ENCODE data around the gene COPE.
"Not testable (repeated sequence)": the region's sequence is repeated elsewhere in the genome, so short reads cannot be mapped to it uniquely, and the experiment has no call there.

Gene COPE

GRCh38 chr19:18921593-18921992, 2.4 kb upstream of the COPE start:
- no peaks in the 10 kb centered on the region for H3K27me3 ChIP-seq (ENCODE audit: insufficient read depth, low read length)
- H3K9ac ChIP-seq (ENCODE audit: low read depth, low read length): no peak overlapping the region
- peaks cover 41% of the 10 kb centered on the region for H3K36me3 ChIP-seq (ENCODE audit: insufficient read depth, low read length)
- 95% methylated on average over 17 of the region's 17 CpGs for WGBS
- no peak overlapping the region for H3K4me3 ChIP-seq (ENCODE audit: low read length)
- H3K9me3 ChIP-seq (ENCODE audit: insufficient read depth, low read depth, low read length): no peaks in the 10 kb centered on the region
- H3K27ac ChIP-seq (ENCODE audit: low read depth, low read length): no peak overlapping the region
- H3K4me1 ChIP-seq (ENCODE audit: insufficient read depth, low read length): 0 out of 2 replicates have a peak, but pooled peaks cover 2% of the 10 kb centered on the region

DNA sequence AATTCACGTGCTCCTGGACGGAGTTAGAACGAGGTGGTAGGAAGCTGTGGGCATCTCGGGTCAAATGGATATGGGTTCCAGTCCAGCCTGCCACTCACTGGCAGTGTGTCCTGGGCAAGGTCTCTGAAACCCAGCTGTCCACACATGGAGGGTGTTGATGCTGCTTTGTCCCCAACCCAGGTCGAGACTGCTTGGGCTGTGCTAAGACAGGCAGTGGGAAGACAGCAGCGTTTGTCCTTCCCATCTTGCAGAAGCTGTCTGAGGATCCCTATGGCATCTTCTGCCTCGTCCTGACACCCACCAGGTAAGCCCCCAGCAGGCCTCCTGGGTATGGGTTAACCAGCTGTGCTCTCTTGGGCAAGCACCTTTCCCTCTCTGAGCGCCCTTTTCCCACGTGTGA, 1.2 kb upstream of the COPE start:
- Histone ChIP-seq H3K4me3 (ENCODE audit: low read length) (peak overlapping the region; percentile 99), H3K9ac (ENCODE audit: low read depth, low read length) (peak overlapping the region; percentile 81), H3K9me3 (ENCODE audit: insufficient read depth, low read depth, low read length) (no peaks in the 10 kb centered on the region), H3K27me3 (ENCODE audit: insufficient read depth, low read length) (no peaks in the 10 kb centered on the region), H3K36me3 (ENCODE audit: insufficient read depth, low read length) (peaks cover 32% of the 10 kb centered on the region), H3K27ac (ENCODE audit: low read depth, low read length) (no peak overlapping the region), H3K4me1 (ENCODE audit: insufficient read depth, low read length) (0 out of 2 replicates have a peak, but pooled peaks cover 2% of the 10 kb centered on the region)
- 75% methylated on average over 9 of the region's 9 CpGs for WGBS

DNA sequence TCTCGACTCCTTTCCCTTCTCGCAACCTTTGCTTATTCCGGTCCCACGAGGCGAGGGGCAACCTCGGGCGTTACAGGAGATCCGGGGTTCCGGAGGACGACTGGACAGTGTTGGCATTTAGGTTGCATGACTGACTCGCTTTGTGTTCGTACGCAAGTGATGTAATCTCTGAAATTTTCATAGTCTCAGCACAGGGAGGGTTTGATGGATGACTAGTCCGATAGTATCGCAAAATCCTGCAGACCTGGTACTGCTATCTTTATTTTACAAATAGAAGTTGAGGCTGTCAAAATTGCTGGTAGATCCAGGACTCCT, 670 bp upstream of the COPE start:
- peak overlapping the region; percentile 81 for H3K9ac ChIP-seq (ENCODE audit: low read depth, low read length)
- no peaks in the 10 kb centered on the region for H3K27me3 ChIP-seq (ENCODE audit: insufficient read depth, low read length)
- no peaks in the 10 kb centered on the region for H3K9me3 ChIP-seq (ENCODE audit: insufficient read depth, low read depth, low read length)
- 3% methylated on average over 15 of the region's 15 CpGs for WGBS
- H3K36me3 ChIP-seq (ENCODE audit: insufficient read depth, low read length): peaks cover 35% of the 10 kb centered on the region
- peak overlapping the region; percentile 99 for H3K4me3 ChIP-seq (ENCODE audit: low read length)
- H3K27ac ChIP-seq (ENCODE audit: low read depth, low read length): no peak overlapping the region
- H3K4me1 ChIP-seq (ENCODE audit: insufficient read depth, low read length): 0 out of 2 replicates have a peak, but pooled peaks cover 2% of the 10 kb centered on the region

GRCh38 chr19:18917593-18917992, 1.6 kb downstream of the COPE start:
- not testable (repeated sequence) for H3K9me3 ChIP-seq (ENCODE audit: insufficient read depth, low read depth, low read length); H3K4me1 ChIP-seq (ENCODE audit: insufficient read depth, low read length); H3K4me3 ChIP-seq (ENCODE audit: low read length); H3K9ac ChIP-seq (ENCODE audit: low read depth, low read length); H3K27me3 ChIP-seq (ENCODE audit: insufficient read depth, low read length); H3K27ac ChIP-seq (ENCODE audit: low read depth, low read length)
- WGBS: 90% methylated on average over 8 of the region's 9 CpGs
- H3K36me3 ChIP-seq (ENCODE audit: insufficient read depth, low read length): peaks cover 18% of the 10 kb centered on the region

DNA sequence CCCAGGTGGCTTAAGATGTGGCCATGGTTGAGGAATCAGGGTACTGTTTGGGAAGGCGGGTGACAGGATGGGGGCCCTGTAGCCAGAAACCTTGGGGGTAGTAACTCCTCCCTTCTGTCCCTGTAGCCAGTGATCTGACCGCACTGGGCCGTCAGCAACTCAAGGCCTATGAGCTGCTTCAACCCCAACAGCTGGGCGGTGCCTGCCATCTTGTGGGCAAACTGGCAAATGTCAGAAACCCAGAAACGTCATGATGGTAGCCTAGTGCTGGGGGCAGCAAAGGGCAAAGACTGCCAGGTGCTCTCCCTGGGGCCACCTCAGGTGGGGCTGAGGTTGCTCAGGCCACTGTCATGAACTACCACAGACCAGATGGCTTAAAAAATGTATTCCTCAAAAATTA, 3.5 kb downstream of the COPE start:
- Histone ChIP-seq H3K9ac (ENCODE audit: low read depth, low read length) (no peak overlapping the region), H3K27me3 (ENCODE audit: insufficient read depth, low read length) (no peaks in the 10 kb centered on the region), H3K9me3 (ENCODE audit: insufficient read depth, low read depth, low read length) (no peaks in the 10 kb centered on the region), H3K27ac (ENCODE audit: low read depth, low read length) (no peak overlapping the region), H3K36me3 (ENCODE audit: insufficient read depth, low read length) (peaks cover 18% of the 10 kb centered on the region), H3K4me3 (ENCODE audit: low read length) (no peak overlapping the region), H3K4me1 (ENCODE audit: insufficient read depth, low read length) (0 out of 2 replicates have a peak, but pooled peaks cover 2% of the 10 kb centered on the region)
- WGBS: 83% methylated on average over 5 of the region's 5 CpGs

DNA sequence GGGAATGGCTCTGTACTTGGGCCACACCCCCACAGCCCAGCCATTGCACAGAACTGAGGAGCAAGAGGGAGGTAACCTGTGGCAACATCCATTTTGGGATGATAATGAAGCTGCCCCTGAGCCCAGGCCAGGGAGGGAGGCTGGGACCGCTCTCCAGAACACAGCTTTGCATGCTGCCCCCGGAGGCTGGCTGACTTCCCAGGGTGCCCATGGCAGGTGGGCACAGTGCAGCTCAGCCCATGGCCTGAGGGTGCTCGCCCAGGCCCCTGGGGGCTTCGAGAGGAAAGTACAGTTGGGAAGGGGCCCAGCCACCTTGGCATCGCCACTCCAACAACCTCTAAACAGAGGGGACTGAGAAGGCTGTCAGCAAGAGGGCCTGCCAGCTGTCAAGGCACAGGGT, 5.7 kb downstream of the COPE start:
- Histone ChIP-seq H3K9me3 (ENCODE audit: insufficient read depth, low read depth, low read length) (no peaks in the 10 kb centered on the region), H3K36me3 (ENCODE audit: insufficient read depth, low read length) (peaks cover 31% of the 10 kb centered on the region), H3K27ac (ENCODE audit: low read depth, low read length) (no peak overlapping the region), H3K4me1 (ENCODE audit: insufficient read depth, low read length) (no peaks in the 10 kb centered on the region), H3K9ac (ENCODE audit: low read depth, low read length) (no peak overlapping the region), H3K4me3 (ENCODE audit: low read length) (no peak overlapping the region), H3K27me3 (ENCODE audit: insufficient read depth, low read length) (no peaks in the 10 kb centered on the region)
- 93% methylated on average over 5 of the region's 5 CpGs for WGBS

DNA sequence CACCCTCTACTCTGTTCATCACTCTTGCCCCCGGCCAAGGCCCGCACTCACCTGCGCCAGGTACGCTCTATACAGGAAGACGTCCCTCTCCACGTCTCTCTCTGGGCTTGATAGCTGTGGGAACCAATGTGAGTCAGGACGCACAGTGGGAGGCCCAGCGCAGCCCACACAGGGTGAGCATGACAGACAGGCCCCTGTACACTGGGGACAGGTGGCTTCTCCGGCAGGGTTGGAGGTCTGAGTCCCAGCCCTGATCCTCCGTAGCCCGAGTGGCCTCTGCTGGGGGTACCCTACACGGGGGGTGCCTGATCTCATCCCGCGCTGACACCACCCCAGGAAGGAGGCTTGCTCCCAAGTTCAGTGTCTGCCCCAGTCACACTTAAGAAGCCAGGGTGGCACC, 6.3 kb downstream of the COPE start:
- H3K9ac ChIP-seq (ENCODE audit: low read depth, low read length): no peak overlapping the region
- H3K4me3 ChIP-seq (ENCODE audit: low read length): no peak overlapping the region
- H3K9me3 ChIP-seq (ENCODE audit: insufficient read depth, low read depth, low read length): no peaks in the 10 kb centered on the region
- WGBS: 96% methylated on average over 14 of the region's 14 CpGs
- H3K27me3 ChIP-seq (ENCODE audit: insufficient read depth, low read length): no peaks in the 10 kb centered on the region
- H3K27ac ChIP-seq (ENCODE audit: low read depth, low read length): no peak overlapping the region
- no peaks in the 10 kb centered on the region for H3K4me1 ChIP-seq (ENCODE audit: insufficient read depth, low read length)
- H3K36me3 ChIP-seq (ENCODE audit: insufficient read depth, low read length): peaks cover 31% of the 10 kb centered on the region

DNA sequence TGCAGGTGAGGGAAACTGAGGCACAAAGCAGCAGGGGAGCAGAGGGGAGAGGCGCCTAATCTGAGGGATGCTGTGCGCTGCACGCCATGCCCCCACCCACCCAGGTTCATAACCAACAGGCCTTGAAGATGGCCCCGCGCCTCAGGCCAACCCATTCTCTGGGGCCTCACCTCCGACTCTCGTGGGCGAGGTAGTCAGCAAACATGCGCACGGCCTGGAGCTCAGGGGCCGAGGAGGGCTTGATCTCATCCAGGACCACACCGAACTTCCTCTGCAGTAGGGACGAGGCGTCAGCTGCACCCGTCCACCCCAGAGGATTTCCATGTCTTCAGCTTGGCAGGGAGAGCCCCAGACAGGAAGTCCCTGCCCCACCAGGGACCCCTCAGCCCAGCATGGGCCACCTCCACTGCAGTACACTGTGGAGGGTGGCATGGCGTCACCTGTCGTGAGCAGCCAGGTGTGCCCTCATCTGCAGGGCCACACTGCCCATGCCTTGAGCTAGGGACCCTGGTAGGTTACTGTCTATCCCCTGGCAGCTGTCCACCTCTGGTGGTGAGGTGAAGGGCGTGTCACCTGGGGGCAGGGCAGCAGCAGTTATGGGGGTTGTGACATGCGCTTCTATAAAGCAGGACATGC, 8.3 kb downstream of the COPE start:
- H3K4me1 ChIP-seq (ENCODE audit: insufficient read depth, low read length): no peaks in the 10 kb centered on the region
- 95% methylated on average over 19 of the region's 19 CpGs for WGBS
- H3K4me3 ChIP-seq (ENCODE audit: low read length): no peak overlapping the region
- H3K36me3 ChIP-seq (ENCODE audit: insufficient read depth, low read length): peaks cover 48% of the 10 kb centered on the region
- H3K27me3 ChIP-seq (ENCODE audit: insufficient read depth, low read length): no peaks in the 10 kb centered on the region
- H3K9me3 ChIP-seq (ENCODE audit: insufficient read depth, low read depth, low read length): no peaks in the 10 kb centered on the region
- no peak overlapping the region for H3K9ac ChIP-seq (ENCODE audit: low read depth, low read length)
- H3K27ac ChIP-seq (ENCODE audit: low read depth, low read length): no peak overlapping the region

DNA sequence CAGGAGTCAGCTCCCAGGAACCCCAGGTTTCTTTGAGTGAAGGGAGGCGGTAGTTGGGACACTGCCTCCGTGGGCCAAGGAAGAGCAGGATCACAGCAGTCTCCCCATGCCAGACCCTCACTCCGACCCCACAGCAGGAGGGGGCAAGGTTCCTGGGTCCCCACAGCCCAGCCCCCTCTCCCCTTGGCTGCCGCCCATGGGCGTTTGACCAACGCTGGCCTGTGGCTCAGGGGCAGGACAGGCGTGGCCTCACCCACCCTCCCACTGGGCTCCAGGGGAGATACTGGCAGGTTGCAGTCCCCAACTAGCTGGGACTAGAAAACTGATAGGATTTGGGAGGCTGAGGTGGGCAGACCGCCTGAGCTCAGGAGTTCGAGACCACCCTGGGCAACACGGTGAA, 9.2 kb downstream of the COPE start:
- no peak overlapping the region for H3K9ac ChIP-seq (ENCODE audit: low read depth, low read length)
- no peaks in the 10 kb centered on the region for H3K9me3 ChIP-seq (ENCODE audit: insufficient read depth, low read depth, low read length)
- H3K27ac ChIP-seq (ENCODE audit: low read depth, low read length): no peak overlapping the region
- H3K36me3 ChIP-seq (ENCODE audit: insufficient read depth, low read length): peaks cover 47% of the 10 kb centered on the region
- H3K27me3 ChIP-seq (ENCODE audit: insufficient read depth, low read length): no peaks in the 10 kb centered on the region
- WGBS: 89% methylated on average over 10 of the region's 10 CpGs
- no peak overlapping the region for H3K4me3 ChIP-seq (ENCODE audit: low read length)
- H3K4me1 ChIP-seq (ENCODE audit: insufficient read depth, low read length): no peaks in the 10 kb centered on the region

GRCh38 chr19:18908917-18909619, 10.1 kb downstream of the COPE start:
- Histone ChIP-seq H3K27me3 (ENCODE audit: insufficient read depth, low read length) (no peaks in the 10 kb centered on the region), H3K4me3 (ENCODE audit: low read length) (no peak overlapping the region), H3K36me3 (ENCODE audit: insufficient read depth, low read length) (peaks cover 45% of the 10 kb centered on the region), H3K9ac (ENCODE audit: low read depth, low read length) (no peak overlapping the region), H3K9me3 (ENCODE audit: insufficient read depth, low read depth, low read length) (no peaks in the 10 kb centered on the region), H3K4me1 (ENCODE audit: insufficient read depth, low read length) (no peaks in the 10 kb centered on the region), H3K27ac (ENCODE audit: low read depth, low read length) (no peak overlapping the region)
- whole genome bisulfite sequencing: 93% methylated on average over 17 of the region's 17 CpGs

- no peaks in the 10 kb centered on the region for H3K4me1 ChIP-seq (ENCODE audit: insufficient read depth, low read length)
- no peaks in the 10 kb centered on the region for H3K9me3 ChIP-seq (ENCODE audit: insufficient read depth, low read depth, low read length)
- H3K4me3 ChIP-seq (ENCODE audit: low read length): no peak overlapping the region
- H3K27ac ChIP-seq (ENCODE audit: low read depth, low read length): no peak overlapping the region
- peaks cover 41% of the 10 kb centered on the region for H3K36me3 ChIP-seq (ENCODE audit: insufficient read depth, low read length)
- 96% methylated on average over 36 of the region's 36 CpGs for WGBS
- H3K27me3 ChIP-seq (ENCODE audit: insufficient read depth, low read length): no peaks in the 10 kb centered on the region
- H3K9ac ChIP-seq (ENCODE audit: low read depth, low read length): no peak overlapping the region
These were observed 12.3 kb downstream of the COPE start for GRCh38 chr19:18906605-18907519.

All from HUES64 (cell line).